HG03095 (cell line): ENCODE measurements around the gene TTL.

Experiments used
- ATAC-seq: cut with Tn5 transposase; IDR thresholded peaks from one replicate; pipeline ENCODE4 v1.9.1; 2021; ENCODE audit warnings: moderate library complexity; ENCODE audit not compliant: unreplicated experiment

TTL gene

GRCh38 chr2:112580084-112580483 is 98.1 kb downstream of the TTL start:
- ATAC-seq = no peak

- ATAC-seq = no peak
Measured at GRCh38 chr2:112582314-112582746, 100.4 kb downstream of the TTL start.

DNA sequence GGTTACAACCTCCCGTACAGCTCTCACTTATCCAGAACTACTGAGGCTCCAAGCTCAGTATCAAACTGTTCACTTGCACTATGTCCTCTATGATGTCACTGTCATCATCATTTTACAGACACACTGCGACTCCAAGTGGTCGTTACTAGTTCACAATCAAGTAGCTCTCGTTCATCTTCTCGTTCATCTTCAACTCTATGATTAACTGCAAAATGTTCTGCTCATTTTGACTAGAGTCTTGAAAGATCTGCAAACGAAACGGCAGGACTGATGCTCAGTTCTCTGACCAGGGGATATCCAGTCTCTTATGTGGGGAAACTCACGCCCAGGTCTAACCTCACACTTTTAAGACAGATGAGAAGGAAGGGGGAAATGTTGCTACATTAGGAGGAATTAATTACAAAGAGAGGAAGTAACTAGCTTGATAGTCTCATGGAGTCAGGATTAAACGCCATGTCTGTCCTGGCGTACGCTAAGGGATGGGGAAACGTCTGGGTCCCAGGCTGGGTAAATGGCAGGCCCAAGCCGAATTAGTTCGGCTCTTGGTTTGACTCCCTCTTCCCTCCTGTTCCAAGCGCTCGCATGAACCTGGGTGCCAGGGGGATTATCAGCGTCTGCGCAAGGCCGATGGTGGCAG is 101.7 kb downstream of the TTL start:
- ATAC-seq = no peak

- ATAC-seq = peak; percentile 79
Measured at GRCh38 chr2:112584134-112584890, 102.4 kb downstream of the TTL start, which contains the start of gene CHCHD5. TSS of gene CHCHD5 (plus strand) at chr2:112584609. CDS start at chr2:112584648, 39 bp downstream.

DNA sequence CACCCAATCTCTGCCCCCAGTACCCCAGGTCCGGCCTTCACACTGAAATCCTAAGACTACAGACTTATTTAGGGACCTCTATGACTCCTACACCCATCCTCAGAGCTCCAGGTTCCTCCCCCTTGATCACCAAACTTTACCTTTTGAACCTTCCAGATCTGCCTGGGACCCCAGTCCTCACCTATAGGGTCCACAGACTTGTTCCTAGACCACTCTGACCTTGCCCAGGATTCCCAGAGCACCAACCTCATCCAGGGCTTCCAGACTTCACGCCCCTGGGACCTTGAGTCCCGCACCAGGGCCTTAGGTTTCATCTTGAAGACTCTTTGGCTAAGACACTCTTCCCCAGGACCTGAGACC is 102.9 kb downstream of the TTL start:
- no peak for ATAC-seq

DNA sequence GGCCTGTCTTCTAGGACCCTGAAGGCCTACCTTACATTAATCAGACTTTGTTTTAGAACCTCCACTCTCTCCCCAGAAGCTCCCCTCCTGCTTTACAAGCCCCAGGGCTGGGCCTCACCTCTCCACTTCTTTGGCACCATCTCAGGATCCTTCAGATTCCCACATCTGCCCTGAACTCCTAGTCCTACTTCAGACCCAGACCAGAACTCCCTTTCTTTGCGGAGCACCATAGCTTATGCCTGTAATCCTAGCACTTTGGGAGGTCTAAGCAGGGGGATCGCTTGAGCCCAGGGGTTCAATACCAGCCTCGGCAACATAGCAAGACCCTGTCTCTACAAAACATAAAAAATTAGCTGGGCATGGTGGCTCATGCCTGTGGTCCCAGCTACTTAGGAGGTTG is 103.4 kb downstream of the TTL start:
- no peak for ATAC-seq

GRCh38 chr2:112585873-112586464 is 104.0 kb downstream of the TTL start:
- no peak for ATAC-seq

- no peak for ATAC-seq
Measured at GRCh38 chr2:112588611-112589045, 106.7 kb downstream of the TTL start.
